ENCODE measurements around the gene F10.

DNA sequence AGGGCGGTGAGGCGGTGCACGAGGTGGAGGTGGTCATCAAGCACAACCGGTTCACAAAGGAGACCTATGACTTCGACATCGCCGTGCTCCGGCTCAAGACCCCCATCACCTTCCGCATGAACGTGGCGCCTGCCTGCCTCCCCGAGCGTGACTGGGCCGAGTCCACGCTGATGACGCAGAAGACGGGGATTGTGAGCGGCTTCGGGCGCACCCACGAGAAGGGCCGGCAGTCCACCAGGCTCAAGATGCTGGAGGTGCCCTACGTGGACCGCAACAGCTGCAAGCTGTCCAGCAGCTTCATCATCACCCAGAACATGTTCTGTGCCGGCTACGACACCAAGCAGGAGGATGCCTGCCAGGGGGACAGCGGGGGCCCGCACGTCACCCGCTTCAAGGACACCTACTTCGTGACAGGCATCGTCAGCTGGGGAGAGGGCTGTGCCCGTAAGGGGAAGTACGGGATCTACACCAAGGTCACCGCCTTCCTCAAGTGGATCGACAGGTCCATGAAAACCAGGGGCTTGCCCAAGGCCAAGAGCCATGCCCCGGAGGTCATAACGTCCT lies 26.4 kb downstream of the F10 start:
- TF ChIP-seq, protein P1, sequence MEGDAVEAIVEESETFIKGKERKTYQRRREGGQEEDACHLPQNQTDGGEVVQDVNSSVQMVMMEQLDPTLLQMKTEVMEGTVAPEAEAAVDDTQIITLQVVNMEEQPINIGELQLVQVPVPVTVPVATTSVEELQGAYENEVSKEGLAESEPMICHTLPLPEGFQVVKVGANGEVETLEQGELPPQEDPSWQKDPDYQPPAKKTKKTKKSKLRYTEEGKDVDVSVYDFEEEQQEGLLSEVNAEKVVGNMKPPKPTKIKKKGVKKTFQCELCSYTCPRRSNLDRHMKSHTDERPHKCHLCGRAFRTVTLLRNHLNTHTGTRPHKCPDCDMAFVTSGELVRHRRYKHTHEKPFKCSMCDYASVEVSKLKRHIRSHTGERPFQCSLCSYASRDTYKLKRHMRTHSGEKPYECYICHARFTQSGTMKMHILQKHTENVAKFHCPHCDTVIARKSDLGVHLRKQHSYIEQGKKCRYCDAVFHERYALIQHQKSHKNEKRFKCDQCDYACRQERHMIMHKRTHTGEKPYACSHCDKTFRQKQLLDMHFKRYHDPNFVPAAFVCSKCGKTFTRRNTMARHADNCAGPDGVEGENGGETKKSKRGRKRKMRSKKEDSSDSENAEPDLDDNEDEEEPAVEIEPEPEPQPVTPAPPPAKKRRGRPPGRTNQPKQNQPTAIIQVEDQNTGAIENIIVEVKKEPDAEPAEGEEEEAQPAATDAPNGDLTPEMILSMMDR (IDR thresholded peaks at IDR 0.05): no peak
- TF ChIP-seq POLR2A (IDR thresholded peaks at IDR 0.05): no peak
